ENCODE data around the gene MAPK4.

MAPK4 gene

DNA sequence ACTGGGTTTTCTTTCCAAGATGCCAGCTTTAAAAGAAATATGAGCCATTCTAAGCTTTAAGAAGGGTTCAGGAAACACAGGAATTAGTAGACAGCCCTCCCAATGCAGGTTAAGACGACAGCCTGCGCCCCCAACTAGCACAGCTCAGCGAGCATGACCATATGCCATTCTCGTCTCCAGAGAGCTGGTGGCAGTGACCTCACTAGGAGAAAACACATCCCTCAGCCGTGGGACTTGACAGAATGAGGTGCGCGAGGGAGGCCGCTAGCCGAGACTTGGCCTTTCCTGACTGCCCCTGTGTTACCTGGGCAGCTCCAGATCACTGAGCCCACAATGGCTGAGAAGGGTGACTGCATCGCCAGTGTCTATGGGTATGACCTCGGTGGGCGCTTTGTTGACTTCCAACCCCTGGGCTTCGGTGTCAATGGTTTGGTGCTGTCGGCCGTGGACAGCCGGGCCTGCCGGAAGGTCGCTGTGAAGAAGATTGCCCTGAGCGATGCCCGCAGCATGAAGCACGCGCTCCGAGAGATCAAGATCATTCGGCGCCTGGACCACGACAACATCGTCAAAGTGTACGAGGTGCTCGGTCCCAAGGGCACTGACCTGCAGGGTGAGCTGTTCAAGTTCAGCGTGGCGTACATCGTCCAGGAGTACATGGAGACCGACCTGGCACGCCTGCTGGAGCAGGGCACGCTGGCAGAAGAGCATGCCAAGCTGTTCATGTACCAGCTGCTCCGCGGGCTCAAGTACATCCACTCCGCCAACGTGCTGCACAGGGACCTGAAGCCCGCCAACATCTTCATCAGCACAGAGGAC, 103.9 kb downstream of the MAPK4 start:
- H3K4me3 ChIP-seq (ENCODE audit: control insufficient read depth, low read depth, low read length): no peak overlapping the region
- no peak for DNase-seq (ENCODE audit: low read depth)
- TF ChIP-seq, protein P1, sequence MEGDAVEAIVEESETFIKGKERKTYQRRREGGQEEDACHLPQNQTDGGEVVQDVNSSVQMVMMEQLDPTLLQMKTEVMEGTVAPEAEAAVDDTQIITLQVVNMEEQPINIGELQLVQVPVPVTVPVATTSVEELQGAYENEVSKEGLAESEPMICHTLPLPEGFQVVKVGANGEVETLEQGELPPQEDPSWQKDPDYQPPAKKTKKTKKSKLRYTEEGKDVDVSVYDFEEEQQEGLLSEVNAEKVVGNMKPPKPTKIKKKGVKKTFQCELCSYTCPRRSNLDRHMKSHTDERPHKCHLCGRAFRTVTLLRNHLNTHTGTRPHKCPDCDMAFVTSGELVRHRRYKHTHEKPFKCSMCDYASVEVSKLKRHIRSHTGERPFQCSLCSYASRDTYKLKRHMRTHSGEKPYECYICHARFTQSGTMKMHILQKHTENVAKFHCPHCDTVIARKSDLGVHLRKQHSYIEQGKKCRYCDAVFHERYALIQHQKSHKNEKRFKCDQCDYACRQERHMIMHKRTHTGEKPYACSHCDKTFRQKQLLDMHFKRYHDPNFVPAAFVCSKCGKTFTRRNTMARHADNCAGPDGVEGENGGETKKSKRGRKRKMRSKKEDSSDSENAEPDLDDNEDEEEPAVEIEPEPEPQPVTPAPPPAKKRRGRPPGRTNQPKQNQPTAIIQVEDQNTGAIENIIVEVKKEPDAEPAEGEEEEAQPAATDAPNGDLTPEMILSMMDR (conservative IDR thresholded peaks at IDR 0.05; ENCODE audit: control insufficient read depth, insufficient read depth, low read depth, low read length): no peak

DNA sequence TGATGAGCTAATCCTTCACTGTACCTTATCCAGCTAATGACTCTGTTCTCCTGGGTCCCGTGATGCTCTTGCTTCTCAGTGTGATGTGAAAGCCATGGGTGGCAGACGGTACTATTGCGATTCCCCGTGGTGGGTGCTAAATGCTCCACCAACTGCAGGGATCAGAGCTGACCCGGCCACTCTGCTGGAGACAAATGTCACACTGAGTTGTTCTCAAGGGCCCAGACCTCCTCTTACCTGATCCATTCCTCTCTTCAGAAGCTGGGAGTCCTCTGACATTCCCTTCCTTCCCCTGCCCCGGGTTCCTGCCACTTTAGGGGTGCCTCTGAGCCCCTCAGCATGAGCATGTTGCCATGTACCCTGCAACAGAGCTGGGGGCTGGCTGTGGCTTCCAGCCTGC, 105.1 kb downstream of the MAPK4 start:
- no peak overlapping the region for H3K4me3 ChIP-seq (ENCODE audit: control insufficient read depth, low read depth, low read length)
- TF ChIP-seq, protein P1 (conservative IDR thresholded peaks at IDR 0.05; ENCODE audit: control insufficient read depth, insufficient read depth, low read depth, low read length): no peak
- no peak for DNase-seq (ENCODE audit: low read depth)

DNA sequence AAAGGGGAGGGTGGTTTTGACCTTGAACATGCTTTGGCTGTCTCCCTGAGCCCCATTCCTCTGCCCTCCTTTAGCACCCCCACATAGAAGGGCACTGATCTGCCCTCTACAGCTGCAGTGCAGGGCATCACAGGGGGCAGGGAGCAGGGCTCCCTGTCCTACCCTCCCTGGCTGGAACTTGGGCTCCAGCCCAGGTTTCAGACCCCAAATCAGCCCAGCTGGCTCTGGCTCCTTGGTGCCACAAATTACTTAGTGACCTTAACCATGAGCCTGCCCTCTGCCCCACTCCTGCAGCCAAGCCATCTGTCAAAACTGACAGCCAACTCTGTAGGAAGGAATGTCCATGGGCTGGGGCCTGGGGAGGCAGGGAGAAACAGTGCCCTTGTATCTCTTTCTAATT, 105.6 kb downstream of the MAPK4 start:
- TF ChIP-seq, protein P1 (conservative IDR thresholded peaks at IDR 0.05; ENCODE audit: control insufficient read depth, insufficient read depth, low read depth, low read length): no peak
- no peak overlapping the region for H3K4me3 ChIP-seq (ENCODE audit: control insufficient read depth, low read depth, low read length)
- no peak for DNase-seq (ENCODE audit: low read depth)

DNA sequence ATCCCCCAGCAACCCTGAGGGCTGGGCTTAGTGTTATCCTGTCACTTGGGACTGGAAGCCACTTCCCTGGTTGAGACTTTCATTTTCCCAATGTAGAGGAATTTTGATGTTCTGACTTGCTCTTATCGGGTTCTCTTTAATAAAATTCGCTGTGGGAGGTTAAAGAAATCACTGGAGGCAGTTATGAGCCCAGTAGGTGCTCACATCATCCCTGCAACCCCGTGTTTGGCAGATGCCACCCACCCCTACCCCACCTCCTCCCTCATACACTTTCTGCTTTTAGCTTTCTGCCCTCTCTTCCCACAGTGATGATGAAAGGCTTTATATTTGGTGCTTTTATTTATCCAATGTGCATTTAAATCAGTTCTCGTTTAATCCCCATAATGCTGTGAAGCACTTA, 106.6 kb downstream of the MAPK4 start:
- TF ChIP-seq, protein P1 (conservative IDR thresholded peaks at IDR 0.05; ENCODE audit: control insufficient read depth, insufficient read depth, low read depth, low read length): no peak
- no peak overlapping the region for H3K4me3 ChIP-seq (ENCODE audit: control insufficient read depth, low read depth, low read length)
- no peak for DNase-seq (ENCODE audit: low read depth)

DNA sequence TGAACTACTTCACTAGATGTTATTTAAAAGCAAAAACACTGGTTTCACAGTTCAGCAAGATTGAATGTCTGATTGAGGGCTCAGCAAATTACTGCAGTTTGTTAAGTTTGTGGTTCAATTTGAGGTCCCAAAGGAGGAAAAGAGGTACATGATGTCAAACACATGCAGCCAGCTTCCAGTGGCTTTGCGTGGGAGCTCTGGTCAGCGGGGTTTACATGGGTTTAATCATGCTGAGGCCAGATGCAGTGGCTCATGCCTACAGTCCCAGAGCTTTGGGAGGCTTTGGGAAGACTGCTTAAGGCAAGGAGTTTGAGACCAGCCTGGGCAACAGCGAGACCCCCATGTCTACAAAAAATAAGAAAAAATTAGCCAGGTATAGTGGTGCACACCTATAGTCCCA, 111.5 kb downstream of the MAPK4 start:
- TF ChIP-seq, protein P1 (conservative IDR thresholded peaks at IDR 0.05; ENCODE audit: control insufficient read depth, insufficient read depth, low read depth, low read length): no peak
- DNase-seq (ENCODE audit: low read depth): no peak
- H3K4me3 ChIP-seq (ENCODE audit: control insufficient read depth, low read depth, low read length): no peak overlapping the region

DNA sequence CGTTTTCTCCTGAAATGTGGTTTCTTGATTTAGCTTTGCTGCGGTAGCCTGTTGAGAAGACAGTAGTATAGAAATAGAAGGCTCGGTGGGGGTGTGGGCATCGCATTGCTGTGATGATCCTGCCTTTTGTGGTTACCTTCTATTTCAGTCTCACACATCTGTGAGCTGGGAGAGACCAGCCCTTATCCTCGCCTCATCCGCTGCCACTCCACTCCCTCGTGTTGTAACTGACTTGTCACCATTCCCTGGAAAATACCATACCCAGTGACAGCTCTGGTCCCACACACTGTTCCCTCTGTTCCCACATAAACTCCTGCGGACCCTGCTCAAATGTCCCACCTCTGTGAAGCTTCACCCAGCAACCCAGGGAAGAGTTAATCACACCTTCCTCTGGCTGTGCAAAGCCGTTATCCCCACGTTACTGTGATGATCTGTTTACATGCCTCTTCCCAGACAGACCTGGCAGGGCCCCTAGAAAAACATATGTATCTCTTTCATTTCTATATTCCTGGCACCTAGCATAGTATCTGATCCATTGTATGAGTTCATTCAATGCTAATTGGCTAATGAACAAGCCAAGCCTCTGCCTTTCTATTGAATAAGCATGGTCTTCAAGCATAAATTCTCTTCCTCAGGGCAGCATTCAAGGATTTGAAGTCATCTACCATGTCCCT, 114.6 kb downstream of the MAPK4 start:
- H3K4me3 ChIP-seq (ENCODE audit: control insufficient read depth, low read depth, low read length): no peak overlapping the region
- DNase-seq (ENCODE audit: low read depth): no peak
- TF ChIP-seq, protein P1 (conservative IDR thresholded peaks at IDR 0.05; ENCODE audit: control insufficient read depth, insufficient read depth, low read depth, low read length): no peak
